ENCODE measurements around the gene CSMD2.

Gene CSMD2

GRCh38 chr1:34175744-34176143 lies 10.7 kb upstream of the CSMD2 start:
- TF ChIP-seq RARB (CRISPR knock-in tag; IDR thresholded peaks at IDR 0.05) (no peak), PPARA (CRISPR knock-in tag; IDR thresholded peaks at IDR 0.05; ENCODE audit: borderline replicate concordance) (no peak), ZFP30 (CRISPR knock-in tag; IDR thresholded peaks at IDR 0.05) (no peak), ISL1 (CRISPR knock-in tag; IDR thresholded peaks at IDR 0.05) (no peak)
- no peak for ATAC-seq

GRCh38 chr1:34167389-34167788 lies 2.4 kb upstream of the CSMD2 start:
- no peak for TF ChIP-seq TCF4 (CRISPR knock-in tag; IDR thresholded peaks at IDR 0.05; ENCODE audit: borderline replicate concordance)
- no peak for TF ChIP-seq PATZ1 (CRISPR knock-in tag; IDR thresholded peaks at IDR 0.05; ENCODE audit: borderline replicate concordance)
- no peak for TF ChIP-seq POU6F1 (CRISPR knock-in tag; IDR thresholded peaks at IDR 0.05; ENCODE audit: borderline replicate concordance, low read depth)
- no peak for TF ChIP-seq CSDC2 (CRISPR knock-in tag; IDR thresholded peaks at IDR 0.05)
- no peak for TF ChIP-seq ARNTL (CRISPR knock-in tag; IDR thresholded peaks at IDR 0.05; ENCODE audit: borderline replicate concordance, low read depth)
- no peak for TF ChIP-seq ZFP3 (CRISPR knock-in tag; IDR thresholded peaks at IDR 0.05)
- TF ChIP-seq CREB5 (CRISPR knock-in tag; IDR thresholded peaks at IDR 0.05; ENCODE audit: low read depth), result no peak
- TF ChIP-seq ZNF70 (CRISPR knock-in tag; IDR thresholded peaks at IDR 0.05), result no peak
- no peak for TF ChIP-seq TOX (CRISPR knock-in tag; IDR thresholded peaks at IDR 0.05; ENCODE audit: borderline replicate concordance)
- no peak for TF ChIP-seq ZC3H10 (CRISPR knock-in tag; IDR thresholded peaks at IDR 0.05)
- TF ChIP-seq ISL1 (CRISPR knock-in tag; IDR thresholded peaks at IDR 0.05), result no peak
- no peak for TF ChIP-seq CSRNP3 (CRISPR knock-in tag; IDR thresholded peaks at IDR 0.05)
- TF ChIP-seq RARB (CRISPR knock-in tag; IDR thresholded peaks at IDR 0.05), result no peak
- no peak for ATAC-seq

- ATAC-seq, result no peak
Measured at GRCh38 chr1:34166625-34167361, 1.8 kb upstream of the CSMD2 start.

More at GRCh38 chr1:34166625-34167361, 1.8 kb upstream of the CSMD2 start:
- TF ChIP-seq PATZ1 (CRISPR knock-in tag; IDR thresholded peaks at IDR 0.05; ENCODE audit: borderline replicate concordance) (no peak), ZC3H10 (CRISPR knock-in tag; IDR thresholded peaks at IDR 0.05) (no peak), TOX (CRISPR knock-in tag; IDR thresholded peaks at IDR 0.05; ENCODE audit: borderline replicate concordance) (no peak), CSDC2 (CRISPR knock-in tag; IDR thresholded peaks at IDR 0.05) (no peak), ZNF8 (CRISPR knock-in tag; IDR thresholded peaks at IDR 0.05) (no peak), ARNTL (CRISPR knock-in tag; IDR thresholded peaks at IDR 0.05; ENCODE audit: borderline replicate concordance, low read depth) (no peak), TSHZ2 (CRISPR knock-in tag; IDR thresholded peaks at IDR 0.05) (no peak), ZNF565 (CRISPR knock-in tag; conservative IDR thresholded peaks at IDR 0.05; ENCODE audit: low read depth) (no peak), TCF4 (CRISPR knock-in tag; IDR thresholded peaks at IDR 0.05; ENCODE audit: borderline replicate concordance) (no peak), SNAI2 (CRISPR knock-in tag; IDR thresholded peaks at IDR 0.05) (no peak), GLIS3 (CRISPR knock-in tag; IDR thresholded peaks at IDR 0.05) (no peak)

Data from SK-N-SH treated with all-trans-retinoic acid at 6 μM for 48 hours (cell line).